GM21526 (cell line): ENCODE measurements around the gene C1orf116.

Experiments
- ATAC-seq: cut with Tn5 transposase; IDR thresholded peaks from one replicate; pipeline ENCODE4 v1.9.1; 2021; ENCODE audit warnings: moderate library complexity; ENCODE audit not compliant: unreplicated experiment, low FRiP score

The C1orf116 gene

GRCh38 chr1:207021139-207021861 lies 11.3 kb downstream of the C1orf116 start:
- no peak for ATAC-seq

- no peak for ATAC-seq
Observed at GRCh38 chr1:207020709-207021107, 11.8 kb downstream of the C1orf116 start.

- ATAC-seq, result no peak
Observed at GRCh38 chr1:207020065-207020708, 12.4 kb downstream of the C1orf116 start.

- no peak for ATAC-seq
Observed at GRCh38 chr1:207019661-207020060, 12.9 kb downstream of the C1orf116 start.

- no peak for ATAC-seq
Observed at GRCh38 chr1:207019161-207019560, 13.4 kb downstream of the C1orf116 start.

GRCh38 chr1:207018707-207019106 lies 13.8 kb downstream of the C1orf116 start:
- ATAC-seq, result no peak

GRCh38 chr1:207017615-207018559 lies 14.7 kb downstream of the C1orf116 start:
- ATAC-seq, result no peak

- no peak for ATAC-seq
Observed at GRCh38 chr1:207015791-207016190, 16.8 kb downstream of the C1orf116 start.

- no peak for ATAC-seq
Observed at GRCh38 chr1:207014728-207015127, 17.8 kb downstream of the C1orf116 start.

GRCh38 chr1:207013321-207014085 lies 19.1 kb downstream of the C1orf116 start:
- no peak for ATAC-seq

- no peak for ATAC-seq
Observed at GRCh38 chr1:207010726-207011125, 21.8 kb downstream of the C1orf116 start.

GRCh38 chr1:207009945-207010344 lies 22.6 kb downstream of the C1orf116 start:
- ATAC-seq, result no peak

- ATAC-seq, result no peak
Observed at GRCh38 chr1:207009182-207009850, 23.2 kb downstream of the C1orf116 start.

GRCh38 chr1:207007352-207008033 lies 25.1 kb downstream of the C1orf116 start:
- no peak for ATAC-seq

GRCh38 chr1:207006914-207007313 lies 25.6 kb downstream of the C1orf116 start:
- no peak for ATAC-seq

GRCh38 chr1:207006083-207006482 lies 26.5 kb downstream of the C1orf116 start:
- ATAC-seq, result no peak

- ATAC-seq, result peak; percentile 62
Observed at GRCh38 chr1:207004931-207005830, 27.4 kb downstream of the C1orf116 start.

GRCh38 chr1:207003210-207003609 lies 29.3 kb downstream of the C1orf116 start:
- ATAC-seq, result no peak
